ENCODE data around the gene DCHS1.

The DCHS1 gene

DNA sequence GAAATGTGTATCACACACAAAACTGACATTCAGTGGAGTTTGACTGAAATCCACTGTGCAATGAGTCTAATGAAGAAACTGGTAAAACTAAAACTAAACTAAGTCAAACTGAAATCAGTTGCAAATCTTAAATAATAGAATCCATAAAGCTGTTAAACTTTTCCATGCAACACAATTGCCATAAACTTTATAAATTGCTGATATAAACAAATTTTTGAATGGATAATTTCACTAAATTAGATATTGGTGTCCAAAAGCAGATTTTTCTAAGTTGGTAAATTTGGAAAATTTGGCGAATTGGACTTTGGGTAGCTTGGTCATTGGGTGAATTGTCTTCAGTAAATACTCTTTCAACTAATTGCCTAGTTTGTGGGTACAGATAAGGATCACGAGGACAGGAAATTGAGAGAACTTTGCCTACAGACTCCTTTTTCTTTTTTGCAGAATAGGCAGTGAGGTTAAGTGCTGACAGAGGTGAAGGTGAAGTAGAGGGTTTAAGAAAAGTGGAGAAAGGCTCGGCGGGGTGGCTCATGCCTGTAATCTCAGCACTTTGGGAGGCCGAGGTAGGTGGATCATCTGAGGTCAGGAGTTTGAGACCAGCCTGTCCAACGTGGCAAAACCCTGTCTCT is 14.7 kb upstream of the DCHS1 start:
- no peak for DNase-seq

GRCh38 chr11:6667733-6668374 is 12.2 kb upstream of the DCHS1 start:
- DNase-seq: no peak

DNA sequence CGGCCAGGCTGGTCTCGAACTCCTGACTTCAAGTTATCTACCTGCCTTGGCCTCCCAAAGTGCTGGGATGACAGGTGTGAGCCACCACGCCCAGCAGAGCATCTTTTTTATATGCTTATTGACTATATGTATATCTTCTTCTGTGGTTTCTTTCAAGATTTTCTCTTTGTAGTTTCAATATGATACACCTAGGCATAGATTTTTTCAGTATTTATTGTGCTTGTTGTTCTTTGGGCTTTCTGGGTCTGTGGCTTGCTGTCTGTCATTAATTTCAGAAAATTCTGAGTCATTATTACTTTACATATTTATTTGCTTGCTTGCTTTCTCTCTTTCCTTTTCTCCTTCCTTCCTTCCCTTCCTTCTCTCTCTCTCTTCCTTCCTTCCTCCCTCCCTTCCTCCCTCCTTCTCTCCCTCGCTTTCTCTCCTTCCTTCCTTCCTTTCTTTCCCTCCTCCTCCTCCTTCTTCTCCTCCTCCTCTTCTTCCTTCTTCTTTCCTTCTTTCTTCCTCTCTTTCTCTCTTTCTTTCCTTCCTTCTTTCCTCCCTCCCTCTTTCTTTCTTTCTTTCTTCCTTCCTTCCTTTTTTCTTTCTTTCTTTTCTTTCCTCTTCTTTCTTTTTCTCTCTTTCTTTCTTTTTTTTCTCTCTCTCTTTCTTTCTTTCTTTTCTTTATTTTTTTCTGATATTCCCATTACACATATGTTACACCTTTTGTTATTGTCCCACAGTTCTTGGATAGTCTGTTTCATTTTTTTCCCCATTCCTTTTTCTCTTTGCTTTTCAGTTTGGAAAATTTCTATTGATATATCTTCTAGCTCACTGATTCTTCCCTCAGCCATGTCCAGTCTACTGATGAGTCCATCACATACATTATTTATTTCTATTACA is 10.9 kb upstream of the DCHS1 start:
- DNase-seq: no peak

DNA sequence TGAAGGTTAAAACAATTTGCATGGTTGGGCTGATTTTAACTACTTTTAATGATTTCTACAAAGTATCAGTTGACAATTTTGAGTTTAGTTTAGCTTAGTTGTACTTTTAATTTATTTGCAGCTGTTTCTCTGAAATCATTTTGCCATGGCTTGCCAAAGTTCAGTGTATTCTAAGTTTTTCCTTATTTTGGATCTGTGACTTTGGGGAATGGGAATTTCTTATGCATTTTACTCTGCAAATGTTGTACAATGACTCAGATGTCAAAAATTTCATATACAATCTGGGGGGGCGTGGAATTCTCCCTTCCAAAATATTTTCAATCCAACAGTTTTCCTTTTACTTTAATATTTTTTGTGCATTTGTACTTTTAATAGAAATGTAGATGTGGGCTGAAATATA is 8.9 kb upstream of the DCHS1 start:
- DNase-seq: no peak

- no peak for DNase-seq
Measured at GRCh38 chr11:6663794-6664469, 8.3 kb upstream of the DCHS1 start.

DNA sequence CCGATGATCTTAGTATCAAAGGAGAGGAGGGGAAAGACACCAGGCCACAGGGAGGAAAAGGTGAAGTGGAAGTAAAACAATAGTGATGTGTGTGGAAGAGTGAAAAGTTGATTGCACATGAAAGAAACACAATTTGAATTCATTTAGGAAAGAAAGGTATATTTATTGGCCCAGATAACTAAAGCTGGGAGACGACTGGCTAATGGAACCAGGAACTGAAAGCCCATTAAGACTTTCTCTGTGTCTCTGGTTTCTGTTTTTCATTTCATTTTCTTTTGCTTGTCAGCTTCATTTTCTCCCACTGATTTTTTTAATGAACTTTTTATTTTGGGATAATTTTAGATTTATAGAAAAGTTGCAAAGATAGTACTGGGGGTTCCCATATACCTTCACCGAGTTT is 5.1 kb upstream of the DCHS1 start:
- no peak for DNase-seq

DNA sequence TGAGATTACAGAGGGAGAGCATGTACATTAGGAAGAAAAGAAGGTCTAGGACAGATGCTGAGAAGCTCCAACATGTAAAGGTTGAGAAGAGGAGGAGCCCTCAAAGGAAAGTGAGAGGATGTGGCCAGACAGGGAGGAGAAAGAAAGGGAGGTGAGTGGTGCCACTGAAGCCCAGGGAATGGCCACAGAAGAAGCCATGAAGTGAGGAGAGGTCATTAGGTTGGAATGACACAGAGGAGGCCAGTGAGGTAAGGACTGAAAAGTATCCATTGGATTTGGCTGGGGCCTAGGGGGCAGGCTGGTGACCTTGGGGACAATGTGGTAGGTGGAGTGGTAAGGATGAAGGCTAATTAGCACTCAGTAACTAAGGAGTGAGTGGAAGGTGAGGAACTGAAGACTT is 3.0 kb upstream of the DCHS1 start:
- DNase-seq: no peak

DNA sequence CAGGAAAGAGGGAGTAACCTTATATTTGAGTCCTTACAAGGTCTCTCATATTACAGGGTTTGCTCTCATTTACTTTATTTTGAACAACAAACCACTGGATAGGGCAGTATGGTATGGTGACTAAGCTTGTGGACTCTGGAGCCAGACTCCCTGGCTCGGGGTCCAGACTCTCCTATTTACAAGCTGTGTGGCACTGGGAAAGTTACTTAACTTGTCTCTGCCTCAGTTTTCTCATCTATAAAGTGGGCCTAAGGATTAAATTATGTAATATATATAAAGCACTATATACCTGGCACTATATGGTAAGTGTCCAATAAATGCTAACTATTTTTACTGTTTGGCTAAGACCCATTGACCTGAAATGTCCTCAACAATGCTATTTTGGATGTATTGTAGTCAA is 1.7 kb upstream of the DCHS1 start:
- no peak for DNase-seq

- no peak for DNase-seq
Measured at GRCh38 chr11:6656936-6657335, 1.3 kb upstream of the DCHS1 start.

GRCh38 chr11:6656584-6656915 is 941 bp upstream of the DCHS1 start:
- DNase-seq: no peak

DNA sequence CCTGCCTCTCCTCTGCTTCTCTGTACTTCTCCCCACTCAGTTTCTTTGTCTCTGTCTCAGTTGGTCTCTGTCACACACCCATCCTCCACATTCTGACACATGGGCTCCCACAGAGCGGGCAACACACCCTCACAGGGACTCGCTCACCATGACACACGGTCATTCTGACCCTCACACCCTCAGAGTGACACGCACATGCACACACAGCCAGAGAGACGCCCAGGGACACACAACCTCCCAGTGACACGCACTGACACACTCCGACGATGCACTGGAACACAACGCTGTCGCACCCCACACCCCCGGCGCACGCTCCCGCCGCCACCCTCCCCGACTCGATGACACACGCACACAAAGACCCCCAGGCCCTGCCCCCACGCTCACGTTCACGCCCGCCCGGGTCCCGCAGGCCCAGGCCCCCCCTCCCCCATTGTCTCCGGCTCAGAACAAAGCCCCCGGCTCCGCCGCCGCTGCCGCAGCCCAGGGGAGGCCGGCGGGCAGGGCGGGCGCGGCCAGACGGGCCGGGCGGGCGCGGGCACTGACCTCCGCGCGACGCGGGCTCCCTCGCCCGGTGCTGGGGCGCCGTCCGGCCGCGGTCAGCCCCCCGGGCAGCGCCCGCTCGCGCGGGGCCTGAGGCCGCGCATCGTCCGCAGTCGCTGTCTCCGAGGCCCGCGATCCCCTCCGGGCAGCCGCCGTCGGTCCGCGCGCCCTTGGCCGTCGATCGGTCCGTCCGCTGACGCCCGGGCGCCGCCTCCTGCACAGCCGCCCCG is 404 bp downstream of the DCHS1 start:
- peak; percentile 45 for DNase-seq

GRCh38 chr11:6654281-6655019 is 1.2 kb downstream of the DCHS1 start:
- DNase-seq: no peak

GRCh38 chr11:6653656-6654055 is 2.0 kb downstream of the DCHS1 start:
- no peak for DNase-seq

DNA sequence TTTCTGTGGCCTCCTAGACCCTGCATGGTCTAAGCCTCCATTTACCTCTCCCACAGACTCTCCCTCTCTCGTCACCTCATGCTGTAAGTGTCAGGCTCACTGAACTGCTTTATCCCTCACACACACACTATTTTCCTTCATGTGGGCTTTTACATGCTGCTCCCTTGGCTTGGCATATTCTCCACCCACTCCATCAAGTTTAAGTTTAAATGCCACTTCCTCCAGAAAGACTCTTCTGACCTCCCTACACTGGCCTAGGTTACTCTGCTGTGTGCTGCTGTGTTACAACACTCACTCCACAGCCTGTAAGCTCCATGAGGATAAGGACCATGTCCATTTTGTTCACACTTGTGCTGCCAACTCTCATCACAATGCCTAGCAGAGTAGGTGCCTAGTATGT is 2.5 kb downstream of the DCHS1 start:
- DNase-seq: no peak

GRCh38 chr11:6652182-6652581 is 3.4 kb downstream of the DCHS1 start:
- no peak for DNase-seq

DNA sequence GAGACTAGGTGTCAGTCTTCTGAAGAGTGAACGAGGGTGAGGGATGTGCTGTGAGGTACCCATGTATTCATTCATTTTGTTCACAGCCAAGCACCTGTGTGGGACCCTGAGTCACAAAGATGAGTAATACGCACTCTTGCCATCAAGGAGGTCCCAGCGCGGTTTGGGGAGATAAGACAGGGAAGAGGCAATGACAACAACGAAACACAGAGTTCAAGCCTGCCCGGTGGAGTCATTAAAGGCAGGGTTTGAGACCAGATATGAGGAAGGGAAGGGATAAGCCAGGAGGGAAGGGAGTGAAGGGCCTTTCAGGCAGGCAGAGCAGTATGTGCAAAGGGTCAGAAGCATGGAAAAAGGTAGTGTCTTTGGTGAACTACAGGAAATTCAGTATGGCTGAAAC is 4.6 kb downstream of the DCHS1 start:
- DNase-seq: peak; percentile 58

GRCh38 chr11:6650104-6650503 is 5.5 kb downstream of the DCHS1 start:
- DNase-seq: no peak

GRCh38 chr11:6648501-6648900 is 7.1 kb downstream of the DCHS1 start:
- no peak for DNase-seq

- no peak for DNase-seq
Measured at GRCh38 chr11:6647836-6648235, 7.8 kb downstream of the DCHS1 start.

DNA sequence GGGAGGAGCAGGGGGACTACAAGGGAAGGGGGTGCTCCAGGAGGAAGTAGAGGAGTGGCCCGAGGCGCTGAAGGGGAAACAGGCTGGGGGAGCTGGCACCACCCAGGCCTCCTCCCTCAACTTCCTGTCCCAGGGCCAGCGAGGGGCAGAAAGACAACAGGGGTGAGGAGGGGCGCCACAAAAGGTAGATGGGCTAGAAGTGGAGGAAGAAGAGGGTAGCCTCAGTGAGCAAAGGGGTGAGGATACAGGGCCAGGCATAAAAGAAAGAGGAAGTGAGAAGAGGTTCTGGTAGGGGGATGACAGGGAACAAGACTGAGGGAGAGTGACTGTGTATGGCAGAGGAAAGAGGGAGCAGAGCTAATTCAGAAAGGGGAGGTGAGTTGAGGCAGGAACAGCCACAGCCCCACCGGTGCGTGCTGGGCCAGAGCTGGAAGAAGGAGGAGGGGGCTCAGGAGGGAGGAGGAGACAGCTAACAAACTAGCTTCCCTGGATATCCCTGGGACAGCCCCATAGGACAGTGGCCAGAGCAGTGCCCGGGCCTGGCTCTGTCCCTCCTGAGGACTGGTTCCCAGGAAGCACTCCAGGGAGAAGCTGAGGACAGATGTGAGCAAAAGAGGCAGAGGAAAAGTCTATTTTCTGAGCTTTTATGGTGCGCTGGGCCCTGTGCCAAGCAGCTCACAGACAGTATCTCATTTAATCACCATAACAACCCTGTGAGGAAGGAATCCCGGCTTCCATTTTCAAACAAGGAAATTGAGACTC is 8.5 kb downstream of the DCHS1 start:
- no peak for DNase-seq

GRCh38 chr11:6646576-6646917 is 9.1 kb downstream of the DCHS1 start:
- no peak for DNase-seq

- DNase-seq: no peak
Measured at GRCh38 chr11:6646071-6646470, 9.5 kb downstream of the DCHS1 start.

All from stimulated activated CD4-positive, alpha-beta T cell treated with anti-CD3 and anti-CD28 coated beads, Interleukin-1b, Interleukin-23, amount 100 ng/mL, for 48 hours (primary cell).